Thoracic aorta (tissue), 2 donors: Measurements from ENCODE around the gene SLC35E1. TPM values are rescaled to one million over a fixed set of nuclear protein-coding genes. Genes with fewer than 3 reads are reported as not detected.

Experiments
- ATAC-seq: fragments of 150-250 bp; one replicate; pipeline ENCODE4 v1.8.0; 2017; ENCODE audit warnings: low read depth; ENCODE audit not compliant: insufficient number of reproducible peaks, low FRiP score
- DNase-seq: peaks from one replicate; pipeline ENCODE4 v3.0.0-alpha.2; 2020; ENCODE audit warnings: low spot score
- H3K27ac ChIP-seq, 2 donors: fragments of 200-600 bp; sonication (generic); 1 replicate in 1 of 2; 2 replicates in 1 of 2; pipeline ENCODE4 v1.5.1; 2016; ENCODE audit warnings: mild to moderate bottlenecking in 2 of 2, moderate library complexity in 2 of 2
- H3K27me3 ChIP-seq: fragments of 200-600 bp; sonication (generic); replicated peaks from 2 replicates; pipeline ENCODE4 v1.6.0; 2016; ENCODE audit warnings: mild to moderate bottlenecking; ENCODE audit not compliant: insufficient read depth
- H3K36me3 ChIP-seq: fragments of 200-600 bp; sonication (generic); one replicate; pipeline ENCODE4 v1.5.1; 2016
- H3K4me1 ChIP-seq, 2 donors: fragments of 200-600 bp; sonication (generic); 1 replicate in 1 of 2; 2 replicates in 1 of 2; pipeline versions ENCODE4 v1.5.1 to v1.6.0; 2016; ENCODE audit warnings: low read depth in 2 of 2, mild to moderate bottlenecking in 1 of 2; ENCODE audit not compliant: control insufficient read depth in 1 of 2
- H3K4me3 ChIP-seq: fragments of 200-600 bp; sonication (generic); 2 replicates; pipeline ENCODE4 v1.5.1; 2016; ENCODE audit warnings: mild to moderate bottlenecking
- H3K9me3 ChIP-seq: fragments of 200-600 bp; sonication (generic); 2 replicates; pipeline ENCODE4 v1.5.1; 2016
- CTCF ChIP-seq: fragments of 200-600 bp; sonication (generic); IDR thresholded peaks from one replicate; pipeline ENCODE4 v1.5.1; 2019; ENCODE audit warnings: antibody characterized with exemption
- total RNA-seq, 2 donors: library from RNA; depleted of rRNA; stranded (reverse); fragments of >200 nt; gene quantifications; one replicate each; pipeline versions ENCODE4 v1.1.0 to v1.2.3, GENCODE V29; 2016

Gene SLC35E1
- total RNA-seq, 2 donors from 2014 or later: 66.9 to 85.3 TPM

- no peaks in the 10 kb centered on the region for H3K27me3 ChIP-seq
- DNase-seq (no peak), ATAC-seq (no peak)
- H3K9me3 ChIP-seq: no peaks in the 10 kb centered on the region
- peaks cover 94% of the 10 kb centered on the region for H3K36me3 ChIP-seq
- no peak overlapping the region for H3K4me3 ChIP-seq
- no peak for TF ChIP-seq CTCF
- no peak overlapping the region for H3K27ac ChIP-seq
- no peaks in the 10 kb centered on the region for H3K4me1 ChIP-seq
Observed at GRCh38 chr19:16527334-16527935, 44.8 kb downstream of the SLC35E1 start.

GRCh38 chr19:16525751-16526481 lies 46.3 kb downstream of the SLC35E1 start:
- ATAC-seq: no peak

GRCh38 chr19:16524991-16525734 lies 47.1 kb downstream of the SLC35E1 start:
- DNase-seq: no peak
- H3K27ac ChIP-seq: no peak overlapping the region
- no peaks in the 10 kb centered on the region for H3K4me1 ChIP-seq
- no peak for ATAC-seq
- no peak for TF ChIP-seq CTCF
- no peaks in the 10 kb centered on the region for H3K9me3 ChIP-seq
- no peak overlapping the region for H3K4me3 ChIP-seq
- H3K36me3 ChIP-seq: peaks cover 89% of the 10 kb centered on the region
- no peaks in the 10 kb centered on the region for H3K27me3 ChIP-seq

More at GRCh38 chr19:16525751-16526481, 46.3 kb downstream of the SLC35E1 start:
- no peak for DNase-seq
- no peaks in the 10 kb centered on the region for H3K27me3 ChIP-seq
- no peaks in the 10 kb centered on the region for H3K4me1 ChIP-seq
- H3K27ac ChIP-seq: no peak overlapping the region
- peaks cover 89% of the 10 kb centered on the region for H3K36me3 ChIP-seq
- H3K9me3 ChIP-seq: no peaks in the 10 kb centered on the region
- H3K4me3 ChIP-seq: no peak overlapping the region
- TF ChIP-seq CTCF: no peak

GRCh38 chr19:16522559-16523377 lies 49.4 kb downstream of the SLC35E1 start:
- no peak for ATAC-seq
- H3K36me3 ChIP-seq: peaks cover 88% of the 10 kb centered on the region

More at GRCh38 chr19:16522559-16523377, 49.4 kb downstream of the SLC35E1 start:
- Histone ChIP-seq H3K27ac (no peak overlapping the region), H3K9me3 (no peaks in the 10 kb centered on the region), H3K4me1 (no peaks in the 10 kb centered on the region), H3K4me3 (no peak overlapping the region), H3K27me3 (no peaks in the 10 kb centered on the region)
- no peak for TF ChIP-seq CTCF
- DNase-seq: no peak
